B cell (primary cell): Measurements from ENCODE around the gene UBXN6. TPM values are rescaled to one million over a fixed set of nuclear protein-coding genes. Genes with fewer than 3 reads are reported as not detected.

Experiments
- ATAC-seq: fragments of 200-7000 bp; cut with Tn5 transposase; one replicate; pipeline ENCODE4 v1.10.0; 2021; ENCODE audit warnings: low read depth, mild to moderate bottlenecking, moderate number of reproducible peaks, moderate library complexity
- CTCF ChIA-PET: fragments of 350-600 bp; sonication (Branson Sonifier 250); formaldehyde crosslinking; loops from one replicate; lab custom pipeline; 2021; ENCODE audit warnings: antibody characterized with exemption, inconsistent platforms; lab: Charles Lee
- POLR2A ChIA-PET: fragments of 350-600 bp; sonication (Branson Sonifier 250); formaldehyde crosslinking; loops from one replicate; lab custom pipeline; 2021; ENCODE audit warnings: antibody characterized with exemption; lab: Charles Lee
- DNase-seq: peaks from one replicate; pipeline ENCODE4 v3.0.0; 2013
- H2AFZ ChIP-seq: 2 replicates; pipeline ENCODE4 v1.6.1; 2012; ENCODE audit warnings: mild to moderate bottlenecking, low read depth, low read length; ENCODE audit not compliant: insufficient read depth, poor library complexity, severe bottlenecking
- H3K27ac ChIP-seq, 2 donors: 1 replicate in 1 of 2; 2 replicates in 1 of 2; pipeline ENCODE4 v1.5.1; 2012 to 2013; ENCODE audit warnings: low read length in 2 of 2, mild to moderate bottlenecking in 2 of 2, moderate library complexity in 1 of 2
- H3K27me3 ChIP-seq, 4 experiments: fragments of 200-600 bp in 1 of 4; sonication (generic) in 1 of 4; replicated peaks in 1 of 4; 1 replicate in 2 of 4; 2 replicates in 2 of 4; pipeline versions ENCODE4 v1.6.1 to v1.7.0; 2013 to 2016; ENCODE audit warnings: low read length in 3 of 4, mild to moderate bottlenecking in 2 of 4, mixed read lengths in 1 of 4, moderate library complexity in 1 of 4; ENCODE audit not compliant: insufficient read depth in 4 of 4, control insufficient read depth in 3 of 4; ENCODE audit errors: control extremely low read depth in 1 of 4
- H3K36me3 ChIP-seq, 2 experiments: replicated peaks in 1 of 2; 1 replicate in 1 of 2; 2 replicates in 1 of 2; pipeline versions ENCODE4 v1.6.1 to v1.7.1; 2013; ENCODE audit warnings: low read length in 1 of 2; ENCODE audit not compliant: insufficient read depth in 2 of 2, control insufficient read depth in 1 of 2; ENCODE audit errors: control extremely low read depth in 1 of 2, extremely low read depth in 1 of 2
- H3K4me1 ChIP-seq, 2 donors: fragments of 200-600 bp in 1 of 2; sonication (generic) in 1 of 2; 1 replicate in 1 of 2; 2 replicates in 1 of 2; pipeline versions ENCODE4 v1.5.1 to v1.6.1; 2013 to 2017; ENCODE audit warnings: low read length in 2 of 2; ENCODE audit not compliant: control insufficient read depth in 2 of 2, insufficient read depth in 2 of 2
- H3K4me2 ChIP-seq: replicated peaks from 2 replicates; pipeline ENCODE3; 2012; ENCODE audit warnings: mild to moderate bottlenecking, low read depth, low read length; ENCODE audit not compliant: poor library complexity, severe bottlenecking
- H3K4me3 ChIP-seq, 5 experiments: fragments of 200-600 bp in 1 of 5; sonication (generic) in 1 of 5; 1 replicate in 3 of 5; 2 replicates in 2 of 5; pipeline versions ENCODE4 v1.5.1 to v1.7.0; 2011 to 2016; ENCODE audit warnings: low read length in 4 of 5, mild to moderate bottlenecking in 4 of 5, low read depth in 2 of 5, control low read depth in 1 of 5, moderate library complexity in 1 of 5; ENCODE audit not compliant: insufficient read depth in 1 of 5; ENCODE audit errors: control extremely low read depth in 1 of 5, extremely low read depth in 1 of 5
- H3K79me2 ChIP-seq: fragments of 200-600 bp; sonication (generic); one replicate; pipeline ENCODE4 v1.6.0; 2016; ENCODE audit warnings: low read length; ENCODE audit not compliant: control insufficient read depth, insufficient read depth
- H3K9ac ChIP-seq: fragments of 200-600 bp; sonication (generic); 2 replicates; pipeline ENCODE4 v1.6.1; 2017; ENCODE audit warnings: mild to moderate bottlenecking, low read length, moderate library complexity
- H3K9me3 ChIP-seq, 3 donors: one replicate each; pipeline versions ENCODE4 v1.6.1 to v1.7.1; 2013; ENCODE audit warnings: low read length in 2 of 3; ENCODE audit not compliant: control insufficient read depth in 2 of 3, insufficient read depth in 1 of 3; ENCODE audit errors: control extremely low read depth in 1 of 3
- H4K20me1 ChIP-seq: 2 replicates; pipeline ENCODE4 v1.6.0; 2012; ENCODE audit warnings: mild to moderate bottlenecking, low read length; ENCODE audit not compliant: insufficient read depth, control insufficient read depth, poor library complexity, severe bottlenecking
- H3K27ac Mint-ChIP-seq: one replicate; pipeline ENCODE4 v1.8.0; 2021; ENCODE audit warnings: mixed read lengths
- H3K27me3 Mint-ChIP-seq: one replicate; pipeline ENCODE4 v1.8.0; 2021; ENCODE audit warnings: mixed read lengths
- H3K4me1 Mint-ChIP-seq: one replicate; pipeline ENCODE4 v1.8.0; 2021; ENCODE audit warnings: mixed read lengths
- H3K4me3 Mint-ChIP-seq: one replicate; pipeline ENCODE4 v1.8.0; 2021; ENCODE audit warnings: mixed read lengths
- H3K9me3 Mint-ChIP-seq: one replicate; pipeline ENCODE4 v1.8.0; 2022; ENCODE audit warnings: mixed read lengths; ENCODE audit not compliant: insufficient read depth
- EZH2 ChIP-seq: IDR thresholded peaks from 2 replicates; pipeline ENCODE4 v1.6.1; 2012; ENCODE audit warnings: borderline replicate concordance, low read depth, mild to moderate bottlenecking, moderate library complexity, low read length; ENCODE audit not compliant: insufficient read depth, poor library complexity, severe bottlenecking
- WGBS: methylation state at CpG from one replicate; pipeline ENCODE4 v1.1.5; 2013; ENCODE audit warnings: missing lambda C conversion rate; ENCODE audit not compliant: insufficient coverage; 5-methylcytosine and 5-hydroxymethylcytosine counted together
- intact Hi-C: fragments of 100-400 bp; cut with micrococcal nuclease; formaldehyde crosslinking; loops from one replicate; pipeline ENCODE4 v1.10.0; 2022
- polyA plus RNA-seq: library from polyadenylated mRNA; depleted of rRNA; stranded (reverse); fragments of >200 nt; gene quantifications from 2 replicates; pipeline ENCODE4 v1.2.3, GENCODE V29; 2012
- total RNA-seq, 2 donors: library from RNA; stranded (reverse); fragments of 120-200 nt in 1 of 2; gene quantifications; 1 replicate in 1 of 2; 2 replicates in 1 of 2; pipeline versions ENCODE4 v1.2.3 to v1.2.4, GENCODE V29; 2013 to 2022
- TF ChIP-seq, protein P1 (sequence below): fragments of 200-600 bp; IDR thresholded peaks from one replicate; pipeline ENCODE4 v1.8.0; 2022; ENCODE audit warnings: antibody characterized with exemption, mild to moderate bottlenecking

The UBXN6 gene
- total and polyA plus RNA-seq, 2 donors (not counting 1 experiment from before 2014, with no cell fraction given): 75.8 to 76.6 TPM

DNA sequence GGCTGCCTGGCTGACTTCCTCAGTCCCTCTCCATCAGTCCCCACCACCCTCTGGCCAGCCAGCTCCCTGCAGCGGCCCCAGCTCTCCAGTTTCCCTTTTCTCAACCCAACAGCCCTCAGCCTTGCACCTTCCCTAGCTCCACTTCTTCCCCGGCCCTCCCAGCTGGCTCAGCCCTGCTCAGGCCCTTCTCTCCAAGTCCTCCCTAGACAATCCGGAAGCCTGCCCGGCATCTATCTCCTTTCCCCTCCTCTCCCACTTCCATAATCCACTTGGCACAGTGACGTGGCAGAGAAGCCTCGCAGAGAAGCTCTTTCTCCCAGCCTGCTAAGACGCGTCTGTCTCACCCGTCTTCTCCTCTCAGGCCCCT, 1.1 kb downstream of the UBXN6 start:
- Histone ChIP-seq H2AFZ (peak overlapping the region; percentile 42), H3K36me3 (peaks cover 0 to 18% of the 10 kb centered on the region in 2 experiments), H3K9ac (peak overlapping the region; percentile 73), H3K27ac (peak overlapping the region; percentile 2 to 71), H3K4me2 (peak overlapping the region; percentile 98), H3K9me3 (no peaks in the 10 kb centered on the region), H3K27me3 (no peaks in the 10 kb centered on the region), H4K20me1 (peaks cover 39% of the 10 kb centered on the region), H3K4me3 (peak overlapping the region; percentile 35 to 76 (median 64)), H3K79me2 (peaks cover 18% of the 10 kb centered on the region), H3K4me1 (peaks cover 9 to 19% of the 10 kb centered on the region in 2 donors)
- no peak for DNase-seq
- Mint-ChIP-seq H3K4me3 (peak overlapping the region; percentile 89), H3K27me3 (no peaks in the 10 kb centered on the region), H3K4me1 (peaks cover 24% of the 10 kb centered on the region), H3K27ac (peak overlapping the region; percentile 90), H3K9me3 (no peaks in the 10 kb centered on the region)
- POLR2A ChIA-PET: interaction anchor here (0.8 to 1.2 kb wide), 3 partner anchors 15 to 634 kb away, joined by 4 to 8 read pairs (median 7); partner anchors contain the start of gene CHAF1A
- intact Hi-C loops: loop anchor here (2.0 to 5.0 kb wide), 3 partner anchors 79 to 1019 kb away; partner anchors contain the start of gene YJU2
- WGBS: 9% methylated on average over 9 of the region's 9 CpGs
- ATAC-seq: no peak
- CTCF ChIA-PET: interaction anchor here (0.7 to 1.0 kb wide), 2 partner anchors 14 to 54 kb away, joined by 3 read pairs; partner anchors contain the start of gene CHAF1A
- TF ChIP-seq, protein P1, sequence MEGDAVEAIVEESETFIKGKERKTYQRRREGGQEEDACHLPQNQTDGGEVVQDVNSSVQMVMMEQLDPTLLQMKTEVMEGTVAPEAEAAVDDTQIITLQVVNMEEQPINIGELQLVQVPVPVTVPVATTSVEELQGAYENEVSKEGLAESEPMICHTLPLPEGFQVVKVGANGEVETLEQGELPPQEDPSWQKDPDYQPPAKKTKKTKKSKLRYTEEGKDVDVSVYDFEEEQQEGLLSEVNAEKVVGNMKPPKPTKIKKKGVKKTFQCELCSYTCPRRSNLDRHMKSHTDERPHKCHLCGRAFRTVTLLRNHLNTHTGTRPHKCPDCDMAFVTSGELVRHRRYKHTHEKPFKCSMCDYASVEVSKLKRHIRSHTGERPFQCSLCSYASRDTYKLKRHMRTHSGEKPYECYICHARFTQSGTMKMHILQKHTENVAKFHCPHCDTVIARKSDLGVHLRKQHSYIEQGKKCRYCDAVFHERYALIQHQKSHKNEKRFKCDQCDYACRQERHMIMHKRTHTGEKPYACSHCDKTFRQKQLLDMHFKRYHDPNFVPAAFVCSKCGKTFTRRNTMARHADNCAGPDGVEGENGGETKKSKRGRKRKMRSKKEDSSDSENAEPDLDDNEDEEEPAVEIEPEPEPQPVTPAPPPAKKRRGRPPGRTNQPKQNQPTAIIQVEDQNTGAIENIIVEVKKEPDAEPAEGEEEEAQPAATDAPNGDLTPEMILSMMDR: no peak
- no peak for TF ChIP-seq EZH2

- Histone ChIP-seq H3K4me1 (peaks cover 9 to 19% of the 10 kb centered on the region in 2 donors), H4K20me1 (peaks cover 39% of the 10 kb centered on the region), H3K36me3 (peaks cover 0 to 21% of the 10 kb centered on the region in 2 experiments), H3K4me2 (peak overlapping the region; percentile 98), H3K79me2 (peaks cover 18% of the 10 kb centered on the region), H3K9ac (peak overlapping the region; percentile 73), H3K9me3 (no peaks in the 10 kb centered on the region), H3K27me3 (no peaks in the 10 kb centered on the region), H3K27ac (peak overlapping the region; percentile 2 to 71), H3K4me3 (no peak overlapping the region), H2AFZ (peak overlapping the region; percentile 42)
- CTCF ChIA-PET: no interaction called here
- WGBS: 58% methylated on average over 13 of the region's 15 CpGs
- Mint-ChIP-seq H3K9me3 (no peaks in the 10 kb centered on the region), H3K4me3 (peak overlapping the region; percentile 89), H3K27me3 (no peaks in the 10 kb centered on the region), H3K27ac (peak overlapping the region; percentile 90), H3K4me1 (peaks cover 24% of the 10 kb centered on the region)
- intact Hi-C loops: loop anchor here (2.0 to 5.0 kb wide), 3 partner anchors 79 to 1019 kb away; partner anchors contain the start of gene YJU2
- POLR2A ChIA-PET: interaction anchor here (1.2 kb wide), 1 partner anchor 15 kb away, joined by 7 read pairs; no protein-coding TSS in a partner anchor
- ATAC-seq: no peak
- no peak for TF ChIP-seq EZH2
- TF ChIP-seq, protein P1: no peak
- no peak for DNase-seq
These were observed 1.7 kb downstream of the UBXN6 start for GRCh38 chr19:4455719-4456475.
